Hypothalamus (tissue), 51 donors: ENCODE data around the gene TMEM82.

Source experiments
- DNase-seq, 51 donors: peaks; one replicate each; lab custom pipeline; 2025; lab: John Stamatoyannopoulos, UW

The TMEM82 gene

DNA sequence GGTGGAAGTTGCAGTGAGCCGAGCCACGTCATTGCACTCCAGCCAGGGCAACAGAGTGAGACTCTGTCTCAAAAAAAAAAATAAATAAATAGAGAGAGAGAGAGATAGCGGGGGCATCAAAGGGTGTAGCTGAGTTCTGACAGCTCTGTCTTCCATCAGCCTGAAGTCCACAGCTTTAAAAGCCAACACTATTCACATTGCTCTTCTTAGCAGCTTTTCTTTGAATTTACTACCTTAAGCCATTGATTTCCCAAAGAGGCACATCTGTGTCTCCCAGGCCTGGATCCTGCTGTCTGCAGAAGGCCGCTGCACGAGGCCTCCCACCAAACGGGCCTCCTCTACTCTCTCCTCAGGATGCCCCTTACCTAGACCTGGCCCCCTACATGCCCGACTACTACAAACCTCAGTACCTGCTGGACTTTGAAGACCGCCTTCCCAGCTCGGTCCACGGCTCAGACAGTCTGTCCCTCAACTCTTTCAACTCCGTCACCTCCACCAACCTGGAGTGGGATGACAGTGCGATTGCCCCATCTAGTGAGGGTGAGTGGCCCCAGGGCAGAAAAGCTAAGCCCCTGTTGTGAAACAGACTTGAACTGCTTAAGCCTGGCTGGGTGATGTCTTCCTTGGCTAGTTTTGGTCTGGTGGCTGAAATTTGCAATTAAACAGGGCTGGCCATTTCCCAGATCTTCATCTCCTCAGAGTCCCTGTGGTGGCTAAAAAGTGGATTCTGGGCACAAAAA, 22.7 kb upstream of the TMEM82 start:
- no peak for DNase-seq

DNA sequence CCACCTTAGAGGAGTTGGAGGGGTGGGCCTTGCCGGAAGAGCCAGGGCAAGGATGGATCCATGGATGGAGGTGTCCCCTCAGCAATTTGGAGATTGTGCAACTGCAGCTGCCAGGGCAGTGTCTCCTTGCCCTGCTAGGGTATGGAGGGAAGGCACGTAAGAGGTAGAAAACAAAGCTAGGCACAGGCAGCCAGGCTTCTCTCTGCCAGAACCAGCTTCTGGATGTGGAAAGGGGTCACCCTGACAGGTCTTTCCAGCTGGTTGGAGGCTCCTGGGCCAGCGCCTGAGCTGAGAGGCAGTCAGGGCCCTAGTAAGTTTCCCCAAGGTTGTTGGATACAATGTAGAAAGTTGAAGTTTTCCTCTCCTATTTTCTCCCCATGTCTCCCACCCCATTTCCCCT, 21.4 kb upstream of the TMEM82 start:
- no peak for DNase-seq

DNA sequence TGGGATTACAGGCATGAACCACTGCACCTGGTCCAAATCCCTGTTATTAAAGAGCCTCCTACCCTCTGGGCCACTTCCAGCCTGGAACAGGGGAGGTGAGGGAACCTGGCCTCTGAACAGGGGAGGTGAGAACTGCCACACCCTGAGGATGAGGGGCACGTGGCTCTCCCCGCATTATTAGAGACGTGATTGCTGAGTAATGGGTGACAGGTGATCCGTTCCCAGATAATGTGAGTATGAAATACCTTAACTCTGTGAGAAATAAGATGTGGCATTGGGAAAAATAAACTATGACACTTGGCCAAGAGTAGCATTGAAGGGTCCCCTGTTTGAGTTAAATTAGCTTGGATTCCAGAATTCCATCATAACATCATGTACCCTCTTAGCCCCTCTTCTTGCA, 19.9 kb upstream of the TMEM82 start:
- no peak for DNase-seq

DNA sequence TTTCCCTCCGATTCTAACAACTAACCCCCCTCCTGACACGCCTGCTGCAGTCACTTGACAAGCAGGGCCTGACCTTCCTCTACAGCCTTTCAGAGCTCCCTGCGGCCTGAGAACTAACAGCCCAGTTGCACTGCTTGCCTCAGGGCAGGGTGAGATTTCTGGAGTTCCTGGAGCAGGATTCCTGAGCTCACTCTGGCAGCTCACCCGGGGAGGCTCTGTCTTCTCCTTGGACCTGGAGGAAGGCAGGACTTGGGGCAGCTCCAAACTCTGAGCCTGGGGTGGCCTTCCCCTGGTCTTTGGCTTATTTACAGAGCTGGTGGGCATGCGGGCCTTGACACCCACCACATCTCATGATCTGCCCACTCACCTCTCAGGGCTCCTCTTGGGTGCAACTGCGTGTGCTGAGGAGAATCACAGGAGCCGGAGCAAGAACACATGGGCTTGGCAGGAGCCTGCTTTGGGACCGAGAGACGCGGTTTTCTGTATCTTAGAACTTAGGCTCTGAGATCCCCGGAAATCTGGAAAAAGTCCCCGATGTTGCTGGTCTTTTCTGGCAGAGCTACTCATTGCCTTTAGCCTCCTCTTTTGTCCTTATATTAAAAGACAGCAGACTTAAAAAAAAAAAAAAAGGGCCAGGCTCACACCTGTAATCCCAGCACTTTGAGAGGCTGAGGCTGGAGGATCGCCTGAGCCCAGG, 19.3 kb upstream of the TMEM82 start:
- DNase-seq, result no peak

DNA sequence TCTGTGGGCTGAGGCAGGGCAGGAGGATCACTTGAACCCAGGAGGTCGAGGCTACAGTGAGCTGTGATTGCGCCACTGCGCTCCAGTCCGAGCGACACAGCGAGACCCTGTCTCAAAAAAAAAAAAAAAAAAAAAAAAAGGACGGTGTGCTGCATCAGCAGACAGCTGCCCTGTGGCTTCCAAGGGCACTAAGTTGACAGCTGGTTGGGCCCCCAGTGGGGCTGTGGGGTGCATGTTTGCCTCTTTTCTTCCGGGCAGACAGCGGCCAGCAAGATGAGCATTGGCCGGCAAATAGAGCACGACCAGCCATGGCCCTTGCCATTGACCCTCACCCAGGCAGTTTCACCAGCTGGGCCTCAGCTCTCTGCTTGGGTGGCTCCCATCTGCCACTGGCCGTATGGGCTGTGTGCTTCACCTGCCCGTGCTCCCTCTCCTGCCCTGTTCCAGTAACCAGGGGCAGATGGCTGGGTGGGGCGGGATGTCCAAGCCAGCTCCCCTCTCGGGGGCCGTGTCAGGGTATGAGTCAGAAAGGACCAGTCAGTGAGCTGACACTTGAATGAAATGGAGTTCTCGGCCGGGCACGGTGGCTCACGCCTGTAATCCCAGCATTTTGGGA, 18.6 kb upstream of the TMEM82 start:
- no peak for DNase-seq

DNA sequence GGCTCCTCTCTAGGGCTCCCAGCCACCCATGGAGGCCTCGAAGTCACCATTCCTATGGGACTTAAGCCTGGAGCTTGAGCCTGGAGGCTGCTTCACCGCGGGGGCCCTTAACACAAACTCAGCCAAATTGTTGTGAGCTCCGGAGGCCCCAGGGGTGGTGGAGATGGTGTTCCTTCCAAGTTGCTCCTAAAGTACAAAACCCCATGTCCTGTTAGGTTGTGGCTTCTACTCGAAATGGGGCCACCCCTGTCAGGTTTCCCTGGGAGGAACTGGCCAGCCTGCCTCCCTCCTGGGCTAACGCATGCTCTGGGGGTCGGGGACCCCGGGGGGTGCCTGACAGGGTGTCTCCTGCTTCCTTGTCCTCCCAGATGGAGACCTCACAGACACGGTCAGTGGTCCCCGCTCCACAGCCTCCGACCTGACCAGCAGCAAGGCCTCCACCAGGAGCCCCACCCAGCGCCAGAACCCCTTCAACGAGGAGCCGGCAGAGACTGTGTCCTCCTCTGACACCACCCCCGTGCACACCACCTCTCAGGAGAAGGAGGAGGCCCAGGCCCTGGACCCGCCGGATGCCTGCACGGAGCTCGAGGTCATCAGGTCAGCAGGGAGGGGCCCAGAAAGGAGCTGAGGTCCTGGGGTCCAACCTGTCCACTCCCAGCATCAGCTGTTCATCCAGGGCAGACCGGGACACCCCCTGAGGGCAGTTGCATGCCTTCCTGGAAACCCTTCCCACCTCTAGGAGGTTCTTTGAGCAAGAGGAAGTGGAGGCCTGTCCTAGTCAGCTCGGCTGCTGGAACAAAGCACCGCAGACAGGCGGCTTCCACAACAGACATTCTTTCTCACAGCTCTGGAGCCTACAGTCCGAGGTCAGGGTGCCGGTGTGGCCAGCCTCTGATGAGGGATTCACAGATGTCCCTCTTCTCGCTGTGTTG, 17.1 kb upstream of the TMEM82 start:
- no peak for DNase-seq

DNA sequence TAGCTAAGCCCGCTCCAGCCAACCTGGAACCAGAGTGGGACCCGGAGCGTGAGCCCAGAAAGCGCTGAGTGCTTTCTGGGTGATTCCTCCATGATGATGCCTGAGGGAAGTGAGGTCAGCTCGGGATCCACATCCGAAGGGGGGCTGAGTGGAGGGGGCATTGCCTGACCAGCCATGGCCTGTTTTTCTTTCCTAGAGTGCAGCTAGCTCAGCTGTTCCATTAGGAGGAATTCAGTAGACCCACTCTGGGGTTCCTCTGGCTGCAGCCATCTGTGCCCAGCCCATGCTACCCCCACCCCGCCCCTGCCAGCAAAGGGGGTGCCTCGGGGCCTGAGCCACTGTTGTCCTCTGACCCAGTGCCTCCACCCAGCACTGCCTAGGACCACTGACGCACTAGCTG, 15.8 kb upstream of the TMEM82 start:
- DNase-seq, result no peak

DNA sequence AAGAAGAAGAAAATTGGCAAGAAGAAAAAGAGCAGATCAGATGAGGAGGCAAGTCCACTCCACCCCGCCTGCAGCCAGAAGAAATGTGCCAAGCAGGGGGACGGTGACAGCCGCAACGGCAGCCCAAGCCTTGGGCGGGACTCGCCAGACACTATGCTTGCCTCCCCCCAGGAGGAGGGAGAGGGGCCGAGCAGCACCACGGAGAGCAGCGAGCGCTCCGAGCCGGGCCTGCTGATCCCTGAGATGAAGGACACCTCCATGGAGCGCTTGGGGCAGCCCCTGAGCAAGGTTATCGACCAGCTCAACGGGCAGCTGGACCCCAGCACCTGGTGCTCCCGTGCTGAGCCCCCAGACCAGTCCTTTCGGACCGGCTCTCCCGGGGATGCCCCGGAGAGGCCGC, 15.3 kb upstream of the TMEM82 start:
- no peak for DNase-seq

DNA sequence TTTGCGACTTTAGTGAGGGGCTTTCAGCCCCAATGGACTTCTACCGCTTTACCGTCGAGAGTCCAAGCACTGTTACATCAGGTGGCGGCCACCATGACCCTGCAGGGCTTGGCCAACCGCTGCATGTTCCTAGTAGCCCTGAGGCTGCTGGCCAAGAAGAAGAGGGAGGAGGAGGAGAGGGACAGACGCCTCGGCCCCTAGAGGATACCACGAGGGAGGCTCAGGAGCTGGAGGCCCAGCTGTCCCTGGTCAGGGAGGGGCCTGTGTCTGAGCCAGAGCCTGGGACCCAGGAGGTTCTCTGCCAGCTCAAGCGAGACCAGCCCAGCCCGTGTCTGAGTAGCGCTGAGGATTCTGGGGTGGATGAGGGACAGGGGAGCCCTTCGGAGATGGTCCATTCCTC, 14.9 kb upstream of the TMEM82 start:
- DNase-seq, result no peak

DNA sequence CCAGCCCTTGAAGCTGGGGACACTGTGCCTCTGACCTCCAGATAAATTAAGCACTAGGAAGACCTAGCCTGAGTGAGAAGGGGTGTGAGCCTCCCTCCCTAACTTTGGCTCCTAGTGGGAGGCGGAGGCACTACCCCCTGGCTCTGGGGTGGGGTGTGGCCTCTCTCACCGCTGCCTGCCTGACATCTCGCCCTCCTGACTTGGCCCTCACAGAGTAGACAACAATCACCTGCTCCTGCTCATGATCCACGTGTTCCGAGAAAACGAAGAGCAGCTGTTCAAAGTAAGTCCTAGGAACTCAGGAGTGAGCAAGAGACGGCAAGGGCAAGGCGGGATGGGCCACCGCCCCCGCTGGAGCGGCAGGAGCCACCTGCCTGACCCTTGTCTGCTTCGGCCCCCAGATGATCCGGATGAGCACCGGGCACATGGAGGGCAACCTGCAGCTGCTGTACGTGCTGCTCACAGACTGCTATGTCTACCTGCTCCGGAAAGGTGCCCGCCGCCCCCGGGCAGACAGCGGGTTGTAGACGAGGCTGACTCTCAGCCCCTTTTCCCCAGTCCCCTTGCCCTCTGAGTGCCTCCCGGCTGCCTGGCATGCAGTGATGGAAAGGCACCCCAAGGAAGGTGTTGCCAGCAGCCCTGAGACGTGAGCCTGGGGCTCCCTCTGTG, 14.3 kb upstream of the TMEM82 start:
- DNase-seq, result no peak

DNA sequence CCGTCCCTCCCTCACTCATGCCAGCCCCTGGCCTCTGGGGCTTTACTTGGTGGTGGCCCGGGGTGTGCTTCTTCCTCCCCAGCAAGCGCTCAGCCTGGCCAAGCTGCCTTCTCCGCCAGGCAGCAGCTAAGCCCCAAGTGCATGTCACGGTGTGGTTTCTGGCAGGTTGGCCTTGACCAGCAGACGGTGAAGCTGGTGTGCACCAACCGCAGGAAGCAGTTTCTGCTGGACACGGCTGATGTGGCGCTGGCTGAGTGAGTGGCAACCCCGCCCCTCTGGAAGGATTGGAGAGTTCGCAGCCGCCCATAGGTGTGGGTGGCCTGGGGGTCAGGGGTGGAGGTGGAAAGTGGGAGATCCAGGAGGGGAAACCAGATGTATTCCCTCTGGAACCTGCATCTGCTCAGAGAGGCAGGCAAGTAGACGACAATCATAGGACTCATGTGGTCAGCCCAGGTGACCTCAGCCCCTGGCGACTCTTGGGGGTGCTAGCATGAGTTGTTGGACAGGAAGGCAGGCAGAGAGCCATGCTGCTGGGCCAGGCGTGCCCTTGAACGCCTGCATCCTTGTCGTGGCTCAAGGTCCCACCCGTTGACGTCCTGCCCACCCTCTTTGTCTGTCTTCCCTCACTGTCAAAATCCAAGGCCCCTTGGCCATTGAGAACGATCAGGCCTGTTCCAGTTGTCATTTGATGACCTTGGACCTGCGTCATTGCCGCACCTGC, 13.2 kb upstream of the TMEM82 start:
- DNase-seq, result no peak

DNA sequence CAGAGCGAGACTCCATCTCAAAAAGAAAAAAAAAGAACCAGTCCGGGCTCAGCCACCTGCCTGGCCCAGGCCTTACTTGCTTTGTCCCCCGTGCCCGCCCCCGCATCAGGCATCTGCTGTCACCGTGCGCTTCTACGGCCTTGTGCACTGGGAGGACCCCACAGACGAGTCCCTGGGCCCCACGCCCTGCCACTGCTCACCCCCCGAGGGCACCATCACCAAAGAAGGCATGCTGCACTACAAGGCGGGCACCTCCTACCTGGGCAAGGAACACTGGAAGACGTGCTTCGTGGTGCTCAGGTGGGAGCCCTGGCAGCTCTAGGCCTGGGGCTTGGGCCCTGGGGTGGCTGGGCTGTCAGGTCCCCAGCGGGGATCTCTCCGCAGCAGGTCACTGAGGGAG, 11.9 kb upstream of the TMEM82 start:
- DNase-seq, result no peak

DNA sequence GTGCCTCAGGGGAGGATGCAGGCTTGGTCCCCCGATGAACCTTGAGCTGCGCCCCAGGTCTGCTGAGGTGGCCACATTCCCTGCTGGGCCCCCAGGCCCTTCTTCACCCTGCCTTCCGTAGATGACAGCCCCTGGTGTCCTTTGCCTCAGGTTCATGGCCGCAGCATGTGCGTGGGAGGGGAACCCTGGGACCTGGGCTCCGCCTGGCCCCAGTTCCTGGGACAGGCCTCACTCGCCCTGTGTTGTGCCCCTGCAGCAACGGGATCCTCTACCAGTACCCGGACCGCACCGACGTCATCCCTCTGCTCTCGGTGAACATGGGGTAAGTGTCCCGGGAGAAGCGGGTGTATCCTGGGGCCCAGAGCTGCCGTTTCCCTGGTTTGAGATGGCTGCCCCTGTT, 11.4 kb upstream of the TMEM82 start:
- no peak for DNase-seq

DNA sequence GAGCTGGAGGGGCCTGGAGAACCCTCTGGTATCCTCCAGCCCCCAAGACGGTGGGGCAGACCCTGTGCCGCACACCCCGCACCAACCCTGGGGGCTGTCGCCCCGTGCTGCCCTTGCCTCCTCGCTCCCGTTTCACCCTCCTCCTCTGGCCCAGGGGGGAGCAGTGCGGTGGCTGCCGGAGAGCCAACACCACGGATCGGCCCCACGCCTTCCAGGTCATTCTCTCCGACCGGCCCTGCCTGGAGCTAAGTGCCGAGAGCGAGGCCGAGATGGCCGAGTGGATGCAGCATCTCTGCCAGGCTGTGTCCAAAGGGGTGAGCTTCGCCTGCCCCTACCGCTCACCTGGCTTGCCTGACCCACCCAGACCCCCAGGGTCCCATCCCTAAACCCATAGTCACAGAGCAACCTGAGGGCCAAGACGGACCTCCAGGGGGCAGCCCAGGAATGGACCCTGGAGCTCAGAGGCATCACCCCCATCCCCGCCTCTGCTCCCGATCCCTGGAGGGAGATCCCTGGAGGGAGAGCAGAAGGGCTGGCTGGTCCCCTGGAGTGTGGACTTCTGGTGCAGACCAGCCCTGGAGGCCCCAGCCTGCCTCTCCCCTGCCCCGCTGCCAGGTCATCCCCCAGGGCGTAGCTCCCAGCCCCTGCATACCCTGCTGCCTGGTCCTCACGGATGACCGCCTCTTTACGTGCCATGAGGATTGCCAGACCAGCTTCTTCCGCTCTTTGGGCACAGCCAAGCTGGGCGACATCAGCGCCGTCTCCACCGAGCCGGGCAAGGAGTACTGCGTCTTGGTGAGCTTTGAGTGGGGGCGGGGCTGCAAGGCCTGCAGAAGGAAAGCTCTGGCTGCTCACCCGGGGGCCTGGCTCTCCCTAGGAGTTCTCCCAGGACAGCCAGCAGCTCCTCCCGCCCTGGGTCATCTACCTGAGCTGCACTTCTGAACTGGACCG, 10.3 kb upstream of the TMEM82 start:
- peak in 2 of 51 donors; percentile 6 to 11 for DNase-seq

DNA sequence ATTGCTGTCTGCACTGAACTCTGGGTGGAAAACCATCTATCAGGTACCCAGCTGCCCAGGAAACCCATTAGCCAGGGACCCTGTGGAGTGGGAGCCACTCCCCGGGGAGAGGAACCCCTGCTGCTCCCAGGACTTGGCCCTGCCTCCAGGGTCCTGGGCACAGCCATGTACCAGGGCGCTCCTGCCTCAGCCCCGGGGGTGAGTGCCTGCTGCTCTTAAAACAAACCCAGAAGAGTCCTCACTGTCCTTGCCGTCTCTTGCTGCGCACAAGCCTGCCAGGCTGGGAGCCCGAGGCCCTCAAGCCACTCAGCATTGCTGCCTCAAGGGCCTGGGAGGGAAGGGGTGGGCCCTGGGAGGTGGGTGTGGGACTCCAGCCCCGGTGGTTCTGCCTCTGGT, 9.6 kb upstream of the TMEM82 start:
- DNase-seq, result no peak

DNA sequence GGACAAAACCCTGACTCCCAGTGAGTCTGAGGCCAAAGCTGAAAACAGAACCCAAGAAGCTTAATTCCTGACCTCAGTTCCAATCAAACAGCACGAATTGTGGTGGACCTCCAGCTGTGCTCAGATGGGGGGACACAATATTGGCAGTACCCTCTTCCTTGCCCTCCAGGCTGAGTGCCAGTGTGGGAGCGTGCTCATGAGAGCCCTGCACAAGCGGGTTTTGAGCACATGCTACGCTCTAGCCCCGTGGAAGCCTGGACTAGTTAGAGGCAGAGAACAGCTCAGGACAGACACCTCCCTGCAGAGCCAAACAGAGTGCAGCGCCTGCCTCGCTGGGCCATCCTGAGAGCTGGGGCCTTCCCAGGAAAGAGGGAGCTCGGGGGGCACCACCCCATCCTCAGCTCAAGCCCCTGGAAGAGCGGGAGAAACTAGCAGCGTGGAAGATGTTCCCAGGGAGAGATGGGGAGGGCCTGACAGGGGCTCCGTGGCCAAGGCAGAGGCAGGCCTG, 9.0 kb upstream of the TMEM82 start:
- no peak for DNase-seq

DNA sequence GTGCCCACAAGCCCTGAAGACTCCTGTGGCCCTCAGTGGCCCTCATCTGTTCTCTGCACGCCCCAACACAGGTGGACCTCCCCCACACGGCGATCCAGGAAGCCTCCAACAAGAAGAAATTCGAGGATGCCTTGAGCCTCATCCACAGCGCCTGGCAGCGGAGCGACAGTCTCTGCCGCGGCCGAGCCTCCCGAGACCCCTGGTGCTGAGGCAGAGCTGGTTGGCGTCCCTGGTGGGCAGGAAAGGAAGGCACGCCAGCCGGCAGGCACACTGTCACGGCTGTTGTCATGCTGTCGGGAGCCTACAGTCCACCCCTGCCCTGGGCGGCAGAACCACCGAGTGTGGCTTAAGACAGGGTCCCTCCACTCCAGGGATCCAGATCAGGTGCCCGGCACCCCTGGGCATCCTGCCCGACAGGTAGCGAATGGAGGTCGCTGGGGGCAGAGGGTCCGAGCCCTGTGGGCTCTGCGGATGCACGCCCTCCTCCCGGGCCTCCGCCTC, 8.5 kb upstream of the TMEM82 start:
- DNase-seq, result no peak

DNA sequence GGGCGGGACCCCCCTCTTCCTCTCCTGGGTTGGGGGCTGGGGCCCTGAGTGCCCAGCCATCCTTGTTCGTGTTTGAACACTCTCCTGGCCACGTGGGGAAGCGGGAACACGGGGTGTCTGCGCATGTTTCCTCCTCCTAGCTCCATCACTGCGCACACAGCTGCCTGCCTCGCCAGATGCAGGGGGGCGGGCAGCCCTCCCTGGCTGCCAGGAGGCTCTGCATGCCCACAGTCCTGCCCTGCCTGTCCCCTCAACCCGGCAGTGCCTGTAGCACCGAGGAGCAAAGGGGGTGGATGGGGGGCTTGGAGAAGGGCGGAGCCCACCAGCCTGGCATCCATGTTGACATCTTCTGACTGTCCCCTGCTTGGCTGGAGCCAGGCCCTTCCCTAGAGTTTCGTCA, 8.0 kb upstream of the TMEM82 start:
- DNase-seq, result no peak
